Panc1 (cell line): ENCODE measurements around the gene UBXN2A.

ENCODE experiments used
- CTCF ChIP-seq: fragments of 450-650 bp; IDR thresholded peaks from 2 replicates; pipeline ENCODE4 v1.5.1; 2017; ENCODE audit warnings: mild to moderate bottlenecking
- SIN3A ChIP-seq: IDR thresholded peaks from 2 replicates; pipeline ENCODE4 v1.6.1; 2012; ENCODE audit warnings: low read depth, mild to moderate bottlenecking, low read length, moderate library complexity, borderline replicate concordance; ENCODE audit not compliant: insufficient read depth

- no peak for TF ChIP-seq CTCF
- no peak for TF ChIP-seq SIN3A
These were observed 37.2 kb upstream of the UBXN2A start for GRCh38 chr2:23903034-23903433.
